A549 (cell line): ENCODE results near the gene SCTR. TPM values are rescaled to one million over a fixed set of nuclear protein-coding genes. Genes with fewer than 3 reads are reported as not detected.

ENCODE experiments used
- ATAC-seq, 2 experiments: fragments of 200-7000 bp in 1 of 2; fragments of >200 bp in 1 of 2; cut with Nextera tagmentation in 1 of 2; cut with Tn5 transposase in 1 of 2; 3 replicates each; pipeline versions ENCODE4 v1.8.0 to v1.9.1; 2018 to 2020; ENCODE audit warnings: mild to moderate bottlenecking in 1 of 2, moderate library complexity in 1 of 2
- CTCF ChIA-PET: fragments of 300-600 bp; sonication (Branson Sonifier 250); formaldehyde crosslinking; extraction: SDS; loops from one replicate; lab custom pipeline; 2021; ENCODE audit warnings: antibody characterized with exemption, inconsistent platforms; lab: Yijun Ruan, JAX
- POLR2A ChIA-PET: fragments of 350-600 bp; formaldehyde crosslinking; extraction: SDS; loops from one replicate; lab custom pipeline; 2021; ENCODE audit warnings: antibody characterized with exemption, inconsistent platforms; lab: Yijun Ruan, JAX
- DNase-seq, 2 experiments: peaks; one replicate each; pipeline versions ENCODE4 v3.0.0 to v3.0.0-alpha.2; 2011 to 2016; ENCODE audit warnings: low read depth in 1 of 2, low spot score in 1 of 2
- FAIRE-seq: peaks from 2 replicates; lab custom pipeline; 2011; peaks lifted over from hg19 to GRCh38; lab: Jason Lieb, UNC
- H3K27ac ChIP-seq, 2 experiments: fragments of >200 bp; sonication (Bioruptor Twin); formaldehyde crosslinking; 3 replicates each; pipeline ENCODE4 v1.5.1; 2016 to 2017
- H3K4me1 ChIP-seq: fragments of >200 bp; sonication (Bioruptor Twin); formaldehyde crosslinking; 3 replicates; pipeline ENCODE4 v1.6.1; 2016
- H3K4me2 ChIP-seq: fragments of >200 bp; sonication (Bioruptor Twin); formaldehyde crosslinking; 3 replicates; pipeline ENCODE4 v1.6.1; 2016
- H3K4me3 ChIP-seq: fragments of >200 bp; sonication (Bioruptor Twin); formaldehyde crosslinking; 3 replicates; pipeline ENCODE4 v1.5.1; 2016
- H3K9me3 ChIP-seq: fragments of >200 bp; sonication (Bioruptor Twin); formaldehyde crosslinking; 3 replicates; pipeline ENCODE4 v1.6.1; 2016
- CBX2 ChIP-seq: fragments of 200-600 bp; sonication (generic); IDR thresholded peaks from 2 replicates; pipeline ENCODE4 v1.6.1; 2016; ENCODE audit warnings: low read depth, mild to moderate bottlenecking, borderline replicate concordance
- EHF ChIP-seq: fragments of 250-450 bp; sonication (Bioruptor Pico); IDR thresholded peaks from 2 replicates; pipeline ENCODE4 v1.5.0; 2020; ENCODE audit warnings: mild to moderate bottlenecking
- EHMT2 ChIP-seq: fragments of 200-600 bp; sonication (generic); IDR thresholded peaks from 2 replicates; pipeline ENCODE4 v1.6.1; 2016; ENCODE audit warnings: antibody characterized with exemption, low read depth, mild to moderate bottlenecking, moderate library complexity
- ESRRA ChIP-seq: fragments of 150-350 bp; IDR thresholded peaks from 2 replicates; pipeline ENCODE4 v1.6.1; 2014; ENCODE audit warnings: mild to moderate bottlenecking, low read length, borderline replicate concordance
- FOSB ChIP-seq: fragments of 250-450 bp; sonication (Bioruptor Pico); IDR thresholded peaks from 2 replicates; pipeline ENCODE4 v1.5.0; 2020; ENCODE audit warnings: mild to moderate bottlenecking, moderate library complexity
- FOSL2 ChIP-seq, 2 experiments: fragments of 450-650 bp in 1 of 2; fragments of >200 bp in 1 of 2; sonication (Bioruptor Twin) in 1 of 2; formaldehyde crosslinking; IDR thresholded peaks; 2 replicates each; pipeline versions ENCODE4 v1.5.0 to v1.6.1; 2016 to 2020; ENCODE audit warnings: mild to moderate bottlenecking in 1 of 2, moderate library complexity in 1 of 2
- HOXB13 ChIP-seq: fragments of 250-450 bp; sonication (Bioruptor Pico); IDR thresholded peaks from 2 replicates; pipeline ENCODE4 v1.5.0; 2020; ENCODE audit warnings: low read depth, mild to moderate bottlenecking, moderate library complexity
- HOXB5 ChIP-seq: fragments of 250-450 bp; sonication (Bioruptor Pico); IDR thresholded peaks from 2 replicates; pipeline ENCODE4 v1.5.0; 2020; ENCODE audit warnings: mild to moderate bottlenecking, moderate library complexity
- JUNB ChIP-seq: fragments of >200 bp; sonication (Bioruptor Twin); formaldehyde crosslinking; IDR thresholded peaks from 2 replicates; pipeline ENCODE4 v1.6.1; 2016
- KDM5A ChIP-seq: fragments of 200-600 bp; sonication (generic); IDR thresholded peaks from 2 replicates; pipeline ENCODE4 v1.6.1; 2016; ENCODE audit warnings: antibody characterized with exemption, mild to moderate bottlenecking
- MYC ChIP-seq: IDR thresholded peaks from 2 replicates; pipeline ENCODE4 v1.6.1; 2012; ENCODE audit warnings: mild to moderate bottlenecking, inconsistent platforms, low read length, improper control_type of control experiment, borderline replicate concordance
- POLR2A ChIP-seq: IDR thresholded peaks from 2 replicates; pipeline ENCODE4 v1.6.1; 2012; ENCODE audit warnings: mild to moderate bottlenecking, low read length
- POLR2AphosphoS2 ChIP-seq: conservative IDR thresholded peaks from 2 replicates; pipeline ENCODE4 v1.6.1; 2012; ENCODE audit warnings: low read length, improper control_type of control experiment, inconsistent platforms
- SREBF2 ChIP-seq: fragments of 450-650 bp; IDR thresholded peaks from 2 replicates; pipeline ENCODE4 v1.6.1; 2014; ENCODE audit warnings: mild to moderate bottlenecking, moderate library complexity
- TFCP2L1 ChIP-seq: fragments of 250-450 bp; sonication (Bioruptor Pico); IDR thresholded peaks from 2 replicates; pipeline ENCODE4 v1.5.0; 2021; ENCODE audit warnings: mild to moderate bottlenecking
- ZNF302 ChIP-seq: fragments of 250-450 bp; sonication (Bioruptor Pico); IDR thresholded peaks from 2 replicates; pipeline ENCODE4 v1.9.0; 2021; ENCODE audit warnings: inconsistent platforms, mild to moderate bottlenecking, moderate library complexity
- ZSCAN20 ChIP-seq: fragments of 250-450 bp; sonication (Bioruptor Pico); IDR thresholded peaks from 2 replicates; pipeline ENCODE4 v1.8.0; 2022; ENCODE audit warnings: mild to moderate bottlenecking, moderate library complexity
- WGBS: methylation state at CpG from one replicate; pipeline ENCODE4 v1.1.6; 2017; ENCODE audit errors: missing lambda C conversion rate; 5-methylcytosine and 5-hydroxymethylcytosine counted together
- polyA plus RNA-seq, 4 experiments: library from polyadenylated mRNA; depleted of rRNA in 3 of 4; stranded (reverse); fragments of >200 nt; fragmentation: RNase III in 1 of 4; extraction: RNeasy Plus Mini Kit Qiagen cat#74134 plus additional on column Dnase treatment in 1 of 4; gene quantifications; 2 replicates in 3 of 4; 3 replicates in 1 of 4; pipeline ENCODE4 v1.2.3, GENCODE V29; 2011 to 2017
- TF ChIP-seq, protein P1 (sequence below): IDR thresholded peaks from 2 replicates; pipeline ENCODE4 v1.6.1; 2012
- TF ChIP-seq, protein P2 (sequence below): fragments of >200 bp; sonication (Bioruptor Twin); formaldehyde crosslinking; IDR thresholded peaks from 2 replicates; pipeline ENCODE4 v1.6.1; 2016
- TF ChIP-seq, protein P3 (sequence below): fragments of >200 bp; sonication (Bioruptor Twin); formaldehyde crosslinking; IDR thresholded peaks from 3 replicates; pipeline ENCODE4 v1.5.1; 2016
- TF ChIP-seq, protein P4 (sequence below): fragments of 250-450 bp; sonication (Bioruptor Pico); IDR thresholded peaks from 2 replicates; pipeline ENCODE4 v1.5.0; 2021; ENCODE audit warnings: mild to moderate bottlenecking, moderate library complexity, borderline replicate concordance
- TF ChIP-seq, protein P5 (sequence below): fragments of 200-600 bp; sonication (generic); IDR thresholded peaks from 2 replicates; pipeline ENCODE4 v1.6.1; 2016; ENCODE audit warnings: antibody characterized with exemption, mild to moderate bottlenecking, moderate library complexity
- TF ChIP-seq, protein P6 (sequence below): IDR thresholded peaks from 2 replicates; pipeline ENCODE4 v1.6.1; 2012
- TF ChIP-seq, protein P7 (sequence below): fragments of 450-650 bp; IDR thresholded peaks from 2 replicates; pipeline ENCODE4 v1.6.1; 2014; ENCODE audit warnings: antibody characterized with exemption

SCTR gene
- polyA plus RNA-seq, 2 of the 4 experiments (the other 2 are of a cell fraction): not detected

DNA sequence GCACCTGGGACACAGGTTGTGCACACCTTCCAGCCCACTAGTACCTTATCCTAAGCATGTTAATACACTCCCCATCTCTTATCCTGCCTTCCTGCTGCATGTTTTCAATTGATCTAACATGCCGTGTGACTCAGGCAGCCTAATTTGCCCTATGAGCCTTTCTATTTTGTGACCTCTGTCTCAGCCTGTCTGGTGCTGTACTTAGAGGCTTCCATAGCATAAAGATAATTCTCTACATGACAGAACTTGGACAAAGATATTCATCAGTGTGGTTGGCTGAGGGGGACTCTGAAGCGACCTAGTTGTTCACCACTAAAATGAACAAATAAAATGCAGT, 101.2 kb downstream of the SCTR start:
- Histone ChIP-seq H3K27ac (no peak overlapping the region), H3K9me3 (peaks cover 11% of the 10 kb centered on the region), H3K4me3 (no peak overlapping the region), H3K4me1 (peaks cover 46% of the 10 kb centered on the region), H3K4me2 (no peak overlapping the region)
- TF ChIP-seq FOSB (CRISPR knock-in tag) (no peak), EHF (CRISPR knock-in tag) (no peak), TFCP2L1 (no peak), EHMT2 (no peak), KDM5A (no peak), POLR2A (no peak), ZSCAN20 (no peak), POLR2AphosphoS2 (no peak), ZNF302 (CRISPR knock-in tag) (no peak), MYC (no peak), SREBF2 (no peak), HOXB5 (CRISPR knock-in tag) (no peak), FOSL2 (IDR thresholded peaks at IDR 0.05) (no peak), FOSL2 (CRISPR knock-in tag; IDR thresholded peaks at IDR 0.05) (no peak)
- TF ChIP-seq, protein P1, sequence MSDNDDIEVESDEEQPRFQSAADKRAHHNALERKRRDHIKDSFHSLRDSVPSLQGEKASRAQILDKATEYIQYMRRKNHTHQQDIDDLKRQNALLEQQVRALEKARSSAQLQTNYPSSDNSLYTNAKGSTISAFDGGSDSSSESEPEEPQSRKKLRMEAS: no peak
- TF ChIP-seq, protein P2, sequence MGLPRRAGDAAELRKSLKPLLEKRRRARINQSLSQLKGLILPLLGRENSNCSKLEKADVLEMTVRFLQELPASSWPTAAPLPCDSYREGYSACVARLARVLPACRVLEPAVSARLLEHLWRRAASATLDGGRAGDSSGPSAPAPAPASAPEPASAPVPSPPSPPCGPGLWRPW: no peak
- TF ChIP-seq, protein P3, sequence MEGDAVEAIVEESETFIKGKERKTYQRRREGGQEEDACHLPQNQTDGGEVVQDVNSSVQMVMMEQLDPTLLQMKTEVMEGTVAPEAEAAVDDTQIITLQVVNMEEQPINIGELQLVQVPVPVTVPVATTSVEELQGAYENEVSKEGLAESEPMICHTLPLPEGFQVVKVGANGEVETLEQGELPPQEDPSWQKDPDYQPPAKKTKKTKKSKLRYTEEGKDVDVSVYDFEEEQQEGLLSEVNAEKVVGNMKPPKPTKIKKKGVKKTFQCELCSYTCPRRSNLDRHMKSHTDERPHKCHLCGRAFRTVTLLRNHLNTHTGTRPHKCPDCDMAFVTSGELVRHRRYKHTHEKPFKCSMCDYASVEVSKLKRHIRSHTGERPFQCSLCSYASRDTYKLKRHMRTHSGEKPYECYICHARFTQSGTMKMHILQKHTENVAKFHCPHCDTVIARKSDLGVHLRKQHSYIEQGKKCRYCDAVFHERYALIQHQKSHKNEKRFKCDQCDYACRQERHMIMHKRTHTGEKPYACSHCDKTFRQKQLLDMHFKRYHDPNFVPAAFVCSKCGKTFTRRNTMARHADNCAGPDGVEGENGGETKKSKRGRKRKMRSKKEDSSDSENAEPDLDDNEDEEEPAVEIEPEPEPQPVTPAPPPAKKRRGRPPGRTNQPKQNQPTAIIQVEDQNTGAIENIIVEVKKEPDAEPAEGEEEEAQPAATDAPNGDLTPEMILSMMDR: no peak
- TF ChIP-seq, protein P4, sequence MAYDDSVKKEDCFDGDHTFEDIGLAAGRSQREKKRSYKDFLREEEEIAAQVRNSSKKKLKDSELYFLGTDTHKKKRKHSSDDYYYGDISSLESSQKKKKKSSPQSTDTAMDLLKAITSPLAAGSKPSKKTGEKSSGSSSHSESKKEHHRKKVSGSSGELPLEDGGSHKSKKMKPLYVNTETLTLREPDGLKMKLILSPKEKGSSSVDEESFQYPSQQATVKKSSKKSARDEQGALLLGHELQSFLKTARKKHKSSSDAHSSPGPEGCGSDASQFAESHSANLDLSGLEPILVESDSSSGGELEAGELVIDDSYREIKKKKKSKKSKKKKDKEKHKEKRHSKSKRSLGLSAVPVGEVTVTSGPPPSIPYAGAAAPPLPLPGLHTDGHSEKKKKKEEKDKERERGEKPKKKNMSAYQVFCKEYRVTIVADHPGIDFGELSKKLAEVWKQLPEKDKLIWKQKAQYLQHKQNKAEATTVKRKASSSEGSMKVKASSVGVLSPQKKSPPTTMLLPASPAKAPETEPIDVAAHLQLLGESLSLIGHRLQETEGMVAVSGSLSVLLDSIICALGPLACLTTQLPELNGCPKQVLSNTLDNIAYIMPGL: no peak
- TF ChIP-seq, protein P5, sequence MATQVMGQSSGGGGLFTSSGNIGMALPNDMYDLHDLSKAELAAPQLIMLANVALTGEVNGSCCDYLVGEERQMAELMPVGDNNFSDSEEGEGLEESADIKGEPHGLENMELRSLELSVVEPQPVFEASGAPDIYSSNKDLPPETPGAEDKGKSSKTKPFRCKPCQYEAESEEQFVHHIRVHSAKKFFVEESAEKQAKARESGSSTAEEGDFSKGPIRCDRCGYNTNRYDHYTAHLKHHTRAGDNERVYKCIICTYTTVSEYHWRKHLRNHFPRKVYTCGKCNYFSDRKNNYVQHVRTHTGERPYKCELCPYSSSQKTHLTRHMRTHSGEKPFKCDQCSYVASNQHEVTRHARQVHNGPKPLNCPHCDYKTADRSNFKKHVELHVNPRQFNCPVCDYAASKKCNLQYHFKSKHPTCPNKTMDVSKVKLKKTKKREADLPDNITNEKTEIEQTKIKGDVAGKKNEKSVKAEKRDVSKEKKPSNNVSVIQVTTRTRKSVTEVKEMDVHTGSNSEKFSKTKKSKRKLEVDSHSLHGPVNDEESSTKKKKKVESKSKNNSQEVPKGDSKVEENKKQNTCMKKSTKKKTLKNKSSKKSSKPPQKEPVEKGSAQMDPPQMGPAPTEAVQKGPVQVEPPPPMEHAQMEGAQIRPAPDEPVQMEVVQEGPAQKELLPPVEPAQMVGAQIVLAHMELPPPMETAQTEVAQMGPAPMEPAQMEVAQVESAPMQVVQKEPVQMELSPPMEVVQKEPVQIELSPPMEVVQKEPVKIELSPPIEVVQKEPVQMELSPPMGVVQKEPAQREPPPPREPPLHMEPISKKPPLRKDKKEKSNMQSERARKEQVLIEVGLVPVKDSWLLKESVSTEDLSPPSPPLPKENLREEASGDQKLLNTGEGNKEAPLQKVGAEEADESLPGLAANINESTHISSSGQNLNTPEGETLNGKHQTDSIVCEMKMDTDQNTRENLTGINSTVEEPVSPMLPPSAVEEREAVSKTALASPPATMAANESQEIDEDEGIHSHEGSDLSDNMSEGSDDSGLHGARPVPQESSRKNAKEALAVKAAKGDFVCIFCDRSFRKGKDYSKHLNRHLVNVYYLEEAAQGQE: no peak
- ChIA-PET POLR2A (no interaction called here), CTCF (no interaction called here)
- no peak for FAIRE-seq
- no peak for ATAC-seq
- WGBS: 83% methylated on average over 2 of the region's 2 CpGs
- DNase-seq: no peak

DNA sequence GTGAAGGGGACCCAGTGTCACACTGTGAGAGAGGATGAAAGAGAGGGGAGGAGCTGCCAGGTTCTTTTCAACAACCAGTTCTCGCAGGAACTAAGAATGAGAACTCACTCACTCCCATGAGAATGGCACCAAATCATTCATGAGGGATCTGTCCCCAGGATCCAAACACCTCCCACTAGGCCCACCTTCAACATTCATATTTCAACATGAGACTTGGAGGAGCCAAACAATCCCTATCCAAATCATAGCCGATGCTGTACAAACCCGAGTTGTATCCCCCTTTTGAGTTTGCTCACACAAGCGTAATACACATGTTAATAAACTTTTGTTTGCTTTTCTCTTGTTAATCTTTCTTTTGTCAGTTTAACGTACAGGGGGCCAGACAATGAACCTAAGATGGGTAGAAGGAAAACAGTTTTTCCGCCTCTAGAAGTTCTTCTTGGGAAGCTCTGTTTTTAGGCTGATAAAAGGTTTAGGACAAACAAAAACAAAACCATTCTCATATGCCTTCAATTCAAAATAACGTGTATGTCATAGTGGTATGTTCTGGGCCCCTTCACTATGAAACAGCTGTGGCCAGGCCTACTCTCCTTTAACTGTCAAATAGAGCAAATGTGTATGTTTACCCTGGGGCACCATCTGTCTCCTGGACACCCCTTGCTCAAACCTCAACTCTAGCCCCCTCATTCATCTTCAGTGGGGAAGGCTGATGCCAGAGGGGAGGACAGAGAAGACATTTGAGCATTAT, 101.7 kb downstream of the SCTR start:
- no peak for DNase-seq
- FAIRE-seq: no peak
- H3K4me3 ChIP-seq: no peak overlapping the region
- ChIA-PET CTCF (interaction anchor here (1.1 kb wide), 1 partner anchor 54 kb away, joined by 6 read pairs; no protein-coding TSS in a partner anchor), POLR2A (no interaction called here)
- H3K9me3 ChIP-seq: peaks cover 11% of the 10 kb centered on the region
- no peak overlapping the region for H3K4me2 ChIP-seq
- 66% methylated on average over 7 of the region's 7 CpGs for WGBS
- no peak overlapping the region for H3K27ac ChIP-seq
- H3K4me1 ChIP-seq: peaks cover 45% of the 10 kb centered on the region
- no peak for ATAC-seq
- TF ChIP-seq, protein P6, sequence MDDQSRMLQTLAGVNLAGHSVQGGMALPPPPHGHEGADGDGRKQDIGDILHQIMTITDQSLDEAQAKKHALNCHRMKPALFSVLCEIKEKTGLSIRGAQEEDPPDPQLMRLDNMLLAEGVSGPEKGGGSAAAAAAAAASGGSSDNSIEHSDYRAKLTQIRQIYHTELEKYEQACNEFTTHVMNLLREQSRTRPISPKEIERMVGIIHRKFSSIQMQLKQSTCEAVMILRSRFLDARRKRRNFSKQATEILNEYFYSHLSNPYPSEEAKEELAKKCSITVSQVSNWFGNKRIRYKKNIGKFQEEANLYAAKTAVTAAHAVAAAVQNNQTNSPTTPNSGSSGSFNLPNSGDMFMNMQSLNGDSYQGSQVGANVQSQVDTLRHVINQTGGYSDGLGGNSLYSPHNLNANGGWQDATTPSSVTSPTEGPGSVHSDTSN: no peak
- TF ChIP-seq KDM5A: no peak
- no peak for TF ChIP-seq ZSCAN20
- TF ChIP-seq, protein P4: no peak
- TF ChIP-seq, protein P7, sequence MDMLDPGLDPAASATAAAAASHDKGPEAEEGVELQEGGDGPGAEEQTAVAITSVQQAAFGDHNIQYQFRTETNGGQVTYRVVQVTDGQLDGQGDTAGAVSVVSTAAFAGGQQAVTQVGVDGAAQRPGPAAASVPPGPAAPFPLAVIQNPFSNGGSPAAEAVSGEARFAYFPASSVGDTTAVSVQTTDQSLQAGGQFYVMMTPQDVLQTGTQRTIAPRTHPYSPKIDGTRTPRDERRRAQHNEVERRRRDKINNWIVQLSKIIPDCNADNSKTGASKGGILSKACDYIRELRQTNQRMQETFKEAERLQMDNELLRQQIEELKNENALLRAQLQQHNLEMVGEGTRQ: no peak
- no peak for TF ChIP-seq TFCP2L1
- no peak for TF ChIP-seq HOXB13
- TF ChIP-seq ESRRA: no peak
- TF ChIP-seq CBX2: no peak
- no peak for TF ChIP-seq MYC
- TF ChIP-seq JUNB: no peak
